ENCODE data around the gene GPS2.

GRCh38 chr17:7330638-7331015, 15.5 kb upstream of the GPS2 start:
- TF ChIP-seq CTCF (IDR thresholded peaks at IDR 0.05): no peak
- TF ChIP-seq POLR2A (IDR thresholded peaks at IDR 0.05): no peak
